HUDEP-2 (cell line): Measurements from ENCODE around the gene IGF1R.
A peak's percentile ranks its signal among the peaks of the same experiment; 100 is the strongest.

Experiments
- DNase-seq, 76 experiments: peaks; one replicate each; lab custom pipeline; 2025; ENCODE audit not compliant: unreplicated experiment in 76 of 76; lab: John Stamatoyannopoulos, UW

The IGF1R gene

DNA sequence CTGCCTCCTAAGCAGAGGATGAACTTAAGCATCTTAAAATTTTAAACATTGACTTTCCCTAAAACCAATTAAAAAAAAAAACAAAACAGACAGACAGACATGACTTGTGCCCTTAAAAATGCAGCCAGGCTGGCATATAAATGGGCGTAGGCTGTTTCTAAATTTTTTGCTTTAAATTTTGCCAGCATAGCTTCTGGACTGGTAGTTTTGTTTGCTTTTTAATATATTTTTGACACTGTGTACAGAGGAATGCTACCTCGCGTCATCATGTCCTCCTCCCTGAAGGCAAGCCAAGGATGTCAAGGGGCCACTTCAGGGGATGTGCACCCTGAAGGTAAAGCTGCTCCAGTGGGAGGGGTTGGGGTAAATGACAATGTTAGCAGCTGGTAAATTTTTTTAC lies 224.4 kb downstream of the IGF1R start:
- no peak for DNase-seq

DNA sequence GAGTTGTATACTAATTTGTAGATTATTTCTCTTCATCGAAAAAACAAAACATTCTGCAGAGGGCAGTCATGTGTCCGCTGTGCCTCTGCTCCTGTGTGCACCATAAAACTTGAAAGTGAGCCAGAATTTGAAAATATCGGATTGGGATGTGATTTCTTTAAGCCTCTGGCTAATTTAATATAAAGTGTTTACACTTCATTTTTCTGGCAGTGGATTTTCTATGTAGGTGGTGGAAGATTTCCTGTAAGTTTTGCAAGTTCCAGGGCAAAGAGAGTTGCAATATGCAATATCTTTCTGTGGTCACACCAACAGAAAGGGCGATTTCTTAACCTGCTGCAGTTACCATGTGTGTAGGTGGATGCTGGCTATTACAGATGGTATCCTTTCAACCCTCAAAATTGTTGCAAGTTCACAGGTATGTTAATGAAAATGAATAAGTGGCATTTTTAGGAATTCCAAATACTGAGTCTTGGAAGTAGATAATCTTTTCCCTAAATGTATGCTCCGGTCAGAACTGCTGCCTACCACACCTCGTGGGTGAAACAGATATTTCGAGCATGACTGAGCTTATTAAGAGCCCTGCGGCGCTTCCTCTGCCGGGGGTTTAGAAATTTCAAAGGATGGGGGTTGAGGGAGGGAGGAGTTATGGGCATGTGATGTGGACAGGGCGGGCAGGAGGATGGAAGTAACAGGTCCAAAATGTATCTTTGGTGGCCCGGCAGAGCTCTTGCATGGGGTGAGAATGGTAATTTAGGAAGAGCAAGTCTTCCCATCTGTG lies 225.3 kb downstream of the IGF1R start:
- DNase-seq: no peak

DNA sequence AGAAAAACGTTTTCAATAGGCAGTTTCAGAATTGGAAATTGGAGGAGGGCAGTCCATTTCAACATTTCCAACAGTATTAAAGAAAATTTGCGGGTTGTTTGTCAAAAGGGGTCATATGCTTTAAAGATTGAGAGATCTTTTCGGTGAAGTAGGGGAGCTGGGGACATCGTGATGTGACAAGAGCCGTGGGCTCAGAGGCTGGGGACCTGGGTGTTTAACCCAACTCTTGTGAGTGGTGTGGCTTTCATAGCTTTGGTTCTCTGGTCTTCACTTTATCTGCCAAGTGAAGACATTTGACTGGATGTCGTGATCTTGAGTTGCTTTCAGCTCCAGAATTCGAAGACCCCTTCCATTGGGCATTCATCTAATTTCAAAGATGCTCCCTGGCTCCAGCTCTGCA lies 226.0 kb downstream of the IGF1R start:
- DNase-seq: no peak

DNA sequence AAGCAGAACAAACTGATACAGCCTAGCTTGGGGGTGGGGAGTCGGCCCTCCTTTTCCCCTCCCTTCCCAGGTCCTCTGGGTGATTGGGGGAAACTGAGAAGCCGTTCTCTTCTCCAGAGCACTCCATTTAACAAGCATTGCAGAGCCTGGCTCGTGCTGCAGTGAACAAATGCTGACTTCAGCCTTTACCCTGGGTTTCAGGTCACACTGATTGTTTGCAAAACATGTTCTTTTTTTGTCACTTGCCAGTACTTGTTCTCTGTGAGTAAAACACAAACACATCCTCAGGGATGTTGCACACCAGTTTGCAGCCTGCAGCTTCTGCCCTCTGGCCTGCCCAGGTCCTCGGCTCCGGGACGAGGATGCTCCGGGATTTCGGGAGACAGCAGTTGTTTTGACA lies 226.4 kb downstream of the IGF1R start:
- no peak for DNase-seq

DNA sequence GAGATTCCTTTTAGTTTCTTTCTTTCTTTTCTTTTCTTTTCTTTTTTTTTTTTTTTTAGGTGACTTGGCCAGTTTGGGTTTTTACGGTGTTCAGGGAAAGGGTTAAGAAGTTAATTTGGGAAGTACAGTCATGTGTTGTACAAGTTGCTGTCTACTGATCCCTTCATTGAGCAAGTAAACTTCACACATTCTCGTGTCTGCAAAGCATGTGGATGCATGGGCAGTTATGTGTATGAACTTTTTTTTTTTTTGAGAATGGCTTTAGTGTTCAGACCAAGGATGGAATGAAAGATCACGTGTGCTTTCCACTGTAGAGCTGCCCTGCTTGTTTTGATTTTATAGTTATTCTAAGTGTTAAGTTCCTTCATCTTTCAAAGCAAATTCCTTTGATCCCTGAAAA lies 227.0 kb downstream of the IGF1R start:
- DNase-seq: no peak

DNA sequence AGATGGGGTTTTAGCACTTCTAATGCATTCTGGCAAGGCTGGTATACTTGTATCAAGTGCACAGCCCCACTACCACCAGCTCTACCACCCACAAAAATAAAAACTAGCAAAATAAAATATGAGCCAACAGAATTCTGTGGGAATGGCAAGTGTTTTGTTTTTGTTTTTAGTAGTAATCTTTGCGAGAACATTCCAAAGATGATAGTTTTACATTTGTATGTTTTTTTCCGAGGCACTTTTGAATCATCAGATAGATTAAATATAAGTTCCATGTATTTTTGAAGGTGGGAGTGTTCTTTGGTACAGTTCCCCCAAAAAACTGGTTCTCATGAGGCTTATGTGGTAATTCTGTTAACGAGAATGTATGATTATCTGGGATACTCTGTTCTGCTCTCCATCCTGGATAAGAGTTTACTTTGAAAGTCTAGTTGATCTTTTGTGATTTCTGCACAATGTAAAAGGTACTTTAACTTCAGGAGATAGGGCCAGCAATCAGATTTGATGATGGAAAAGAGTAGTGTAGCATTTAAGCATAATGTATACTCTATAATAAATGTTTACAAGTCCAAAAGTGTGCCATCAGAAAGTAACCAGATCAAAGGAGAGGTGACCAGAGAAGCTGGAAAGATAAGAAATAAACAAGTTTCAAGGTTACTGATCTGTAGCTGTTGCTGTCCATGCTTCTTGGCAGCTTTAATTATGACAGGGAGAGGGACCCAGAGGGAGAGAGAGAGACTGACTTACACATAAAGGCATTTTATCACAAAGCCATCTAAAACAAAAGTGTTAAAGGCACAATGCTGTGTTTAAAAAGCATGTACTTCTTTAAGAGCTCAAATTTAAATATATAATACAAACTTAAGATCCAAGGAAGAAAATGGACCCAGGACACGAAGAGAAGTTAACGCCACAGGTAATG lies 228.4 kb downstream of the IGF1R start:
- DNase-seq: no peak

DNA sequence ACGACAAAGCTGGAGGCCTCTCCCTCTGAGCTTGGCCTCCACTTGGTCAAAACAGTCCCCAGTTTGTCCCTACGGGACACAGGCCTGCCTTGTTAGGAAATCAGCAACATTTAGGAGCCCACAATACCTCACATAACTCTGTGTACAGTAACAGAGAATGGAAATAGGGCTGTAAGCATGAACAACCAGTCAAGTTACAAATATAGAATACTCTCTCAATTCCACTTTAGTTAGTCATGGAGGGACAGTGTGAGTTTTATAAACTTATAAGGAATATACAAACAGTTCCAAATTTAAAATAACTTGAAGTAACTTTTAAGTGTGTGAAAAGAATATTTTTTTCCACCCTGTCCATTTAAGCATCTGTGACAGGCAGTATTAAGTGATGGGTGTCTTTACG lies 229.8 kb downstream of the IGF1R start:
- DNase-seq: no peak

DNA sequence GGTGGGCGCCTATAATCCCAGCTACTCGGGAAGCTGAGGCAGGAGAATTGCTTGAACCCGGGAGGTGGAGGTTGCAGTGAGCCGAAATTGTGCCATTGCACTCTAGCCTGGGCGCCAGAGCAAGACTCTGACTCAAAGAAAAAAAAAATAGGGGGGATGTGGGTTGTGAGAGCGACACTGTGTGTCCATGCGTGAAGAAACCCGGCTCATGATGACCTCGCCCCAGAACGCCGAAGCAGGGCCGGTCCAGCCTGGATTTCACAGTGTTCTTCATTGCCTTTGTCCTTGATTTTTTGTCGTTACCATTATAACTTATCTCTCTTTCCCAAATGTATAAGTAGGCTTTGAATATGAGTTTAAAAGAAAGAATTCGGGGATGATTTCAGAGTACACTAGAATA lies 230.5 kb downstream of the IGF1R start:
- no peak for DNase-seq

DNA sequence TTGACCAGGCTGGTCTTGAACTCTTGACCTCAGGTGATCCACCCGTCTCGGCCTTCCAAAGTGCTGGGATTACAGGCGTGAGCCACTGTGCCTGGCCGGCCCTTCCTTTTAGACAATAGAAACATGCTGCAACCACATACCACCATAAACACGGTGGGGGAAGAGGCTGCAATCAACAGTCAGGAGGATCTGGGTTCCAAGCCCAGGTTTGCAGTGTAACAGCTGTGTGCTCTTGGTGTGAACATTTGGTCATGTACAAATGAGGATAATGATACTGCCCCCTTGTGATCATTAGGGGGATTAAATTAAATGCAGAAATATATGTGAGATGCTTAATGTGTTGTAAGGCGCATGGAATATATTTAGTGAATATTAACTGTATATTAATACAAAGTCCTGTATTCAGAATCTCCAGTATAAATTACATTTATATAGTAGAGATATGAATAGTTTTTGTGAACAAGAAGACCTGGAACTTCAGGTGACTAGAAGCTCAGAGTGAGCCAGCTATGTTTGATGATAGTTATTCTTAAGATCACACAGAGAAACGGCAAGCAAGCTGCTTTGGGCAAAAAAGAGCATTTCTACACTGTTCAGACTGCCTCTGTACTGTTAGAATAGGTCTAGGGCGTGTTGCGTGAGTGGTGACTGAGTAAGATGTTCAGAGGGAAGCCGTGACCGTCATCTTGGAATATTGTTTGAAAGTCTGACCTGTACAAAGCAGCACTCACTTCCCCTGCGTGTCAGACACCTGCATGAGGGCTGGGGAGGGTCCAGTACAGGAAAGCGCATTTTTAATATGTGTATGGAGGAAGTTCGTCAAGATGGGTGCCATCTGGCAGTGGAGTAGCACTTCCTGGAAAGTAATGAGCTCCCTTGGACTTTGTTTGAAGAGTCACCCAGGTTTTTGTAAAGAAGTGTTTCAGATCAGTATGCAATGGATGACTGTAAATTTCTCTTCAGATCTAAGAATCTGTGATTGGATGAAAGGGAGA lies 233.5 kb downstream of the IGF1R start:
- peak in 22 of 76 experiments; percentile 2 to 36 (median 15) for DNase-seq

DNA sequence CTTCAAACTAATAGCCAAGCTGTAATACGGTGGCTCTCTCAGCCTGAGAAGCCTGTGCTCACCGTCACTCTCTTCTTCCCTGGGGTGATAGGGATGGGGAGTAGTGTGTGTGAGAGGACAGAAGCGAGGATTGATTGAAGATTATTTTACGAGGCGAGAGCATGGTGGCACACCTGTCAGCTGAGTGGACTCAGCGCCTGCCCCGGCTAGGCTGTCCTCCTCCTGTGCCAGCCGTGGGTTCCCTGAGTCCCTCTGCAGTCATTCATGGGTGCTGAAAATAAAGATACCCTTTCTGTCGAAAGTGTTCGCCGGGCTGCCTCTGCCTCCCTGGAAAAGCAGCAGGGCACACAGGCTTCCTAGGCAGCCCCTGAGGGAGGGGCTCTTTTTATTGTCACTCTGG lies 235.1 kb downstream of the IGF1R start:
- no peak for DNase-seq

DNA sequence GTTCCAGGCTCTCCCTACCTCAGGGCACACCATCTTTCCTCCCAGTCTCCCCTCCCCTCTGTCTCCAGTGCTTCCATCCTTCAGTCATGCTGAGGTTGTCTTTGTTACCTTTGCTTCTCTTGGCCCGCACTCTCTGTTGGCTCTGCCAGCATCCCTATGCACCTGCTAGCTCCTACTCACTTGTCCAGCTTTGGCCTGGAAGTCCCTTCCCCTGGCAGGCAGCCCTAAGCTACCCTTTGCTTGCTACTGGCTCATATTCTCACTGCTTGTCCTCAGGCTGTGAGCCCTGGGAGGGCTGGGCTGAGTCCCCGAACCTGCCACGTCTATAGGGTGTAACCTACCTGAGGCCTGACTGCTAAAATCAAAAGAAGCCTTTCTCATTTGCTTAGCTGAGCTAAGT lies 236.6 kb downstream of the IGF1R start:
- DNase-seq: no peak

DNA sequence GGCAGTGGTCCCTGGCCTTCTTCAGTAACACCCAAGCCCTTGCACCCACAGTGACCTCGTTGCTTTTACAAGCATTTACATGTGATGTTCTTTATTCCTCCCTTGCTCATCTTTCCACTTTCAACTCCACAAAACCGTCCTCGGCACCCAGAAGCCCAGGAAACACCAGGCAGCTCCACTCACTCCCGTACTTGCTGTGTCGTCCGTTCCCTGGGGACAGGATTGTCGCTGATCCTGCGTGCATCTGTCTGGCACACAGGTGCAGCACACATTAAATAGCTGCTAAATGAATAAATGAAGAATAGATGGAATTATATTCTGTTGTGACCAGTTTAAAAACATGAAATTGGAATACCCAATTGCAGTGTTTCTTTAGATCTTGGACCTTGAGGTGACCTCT lies 239.6 kb downstream of the IGF1R start:
- DNase-seq: no peak

DNA sequence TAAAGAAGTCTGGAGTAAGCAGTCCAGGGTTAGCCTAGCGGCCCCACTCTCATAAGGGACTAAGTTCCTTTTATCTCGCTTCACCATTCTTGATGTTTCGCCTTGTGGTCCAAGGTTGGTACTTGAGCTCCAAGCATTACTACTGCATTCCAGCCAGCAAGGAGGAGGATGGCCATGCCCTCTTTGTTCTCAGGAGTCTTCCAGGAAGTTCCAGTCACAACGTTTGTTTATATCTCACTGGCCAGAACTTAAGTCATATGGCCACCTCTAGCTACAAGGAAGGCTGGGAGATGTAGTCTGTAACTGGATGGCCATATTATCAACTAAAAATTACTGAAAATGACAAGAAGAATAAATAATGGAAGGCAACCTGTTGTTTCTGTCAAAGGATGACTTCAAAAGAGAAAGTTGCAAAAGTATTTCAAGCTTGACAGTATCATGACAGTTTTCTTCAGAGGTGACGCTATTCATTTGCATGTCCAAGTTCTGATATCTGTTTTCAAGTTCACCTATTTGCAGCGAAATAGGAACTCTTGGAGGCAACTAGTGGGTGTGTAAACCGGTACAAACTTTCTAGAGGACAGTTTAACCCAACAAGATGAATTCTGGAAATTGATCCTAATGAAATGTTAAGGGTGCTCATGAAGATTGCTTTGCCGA lies 240.6 kb downstream of the IGF1R start:
- peak in 1 of 76 experiments; percentile 2 for DNase-seq

DNA sequence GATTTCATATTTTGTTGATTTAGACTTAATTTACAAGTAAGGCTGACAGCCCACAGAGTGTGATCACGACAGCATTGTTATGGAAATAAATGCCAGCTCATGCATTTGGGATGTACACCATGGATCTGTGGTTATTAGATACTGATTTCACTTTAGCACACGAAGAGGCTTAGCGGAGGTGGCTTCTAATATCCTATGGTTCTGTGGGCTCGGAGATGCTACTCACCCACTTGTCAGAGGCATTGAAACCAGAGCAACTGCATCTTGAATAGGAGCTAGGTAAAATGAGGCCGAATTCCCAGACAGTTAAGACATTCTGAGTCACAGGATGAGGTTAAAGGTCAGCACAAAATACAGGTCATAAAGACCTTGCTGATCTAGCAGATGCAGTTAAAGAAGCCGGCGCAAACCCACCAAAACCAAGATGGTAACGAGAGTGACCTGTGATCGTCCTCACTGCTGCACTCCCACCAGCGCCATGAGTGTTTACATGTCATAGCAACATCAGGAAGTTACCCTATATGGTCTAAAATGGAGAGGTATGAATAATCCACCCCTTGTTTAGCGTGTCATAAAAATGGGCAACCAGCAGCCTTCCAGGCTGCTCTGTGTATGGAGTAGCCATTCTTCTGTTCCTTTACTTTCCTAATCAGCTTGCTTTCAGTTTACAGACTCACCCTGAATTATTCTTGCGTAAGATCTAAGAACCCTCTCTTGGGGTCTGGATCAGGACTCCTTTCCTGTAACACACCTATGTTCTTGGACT lies 241.8 kb downstream of the IGF1R start:
- DNase-seq: no peak

DNA sequence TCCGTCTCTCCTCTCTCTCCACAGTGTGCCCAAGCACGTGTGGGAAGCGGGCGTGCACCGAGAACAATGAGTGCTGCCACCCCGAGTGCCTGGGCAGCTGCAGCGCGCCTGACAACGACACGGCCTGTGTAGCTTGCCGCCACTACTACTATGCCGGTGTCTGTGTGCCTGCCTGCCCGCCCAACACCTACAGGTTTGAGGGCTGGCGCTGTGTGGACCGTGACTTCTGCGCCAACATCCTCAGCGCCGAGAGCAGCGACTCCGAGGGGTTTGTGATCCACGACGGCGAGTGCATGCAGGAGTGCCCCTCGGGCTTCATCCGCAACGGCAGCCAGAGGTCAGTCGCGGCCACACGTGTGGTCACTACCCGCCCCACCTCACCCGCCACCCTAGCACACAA lies 243.0 kb downstream of the IGF1R start:
- no peak for DNase-seq

DNA sequence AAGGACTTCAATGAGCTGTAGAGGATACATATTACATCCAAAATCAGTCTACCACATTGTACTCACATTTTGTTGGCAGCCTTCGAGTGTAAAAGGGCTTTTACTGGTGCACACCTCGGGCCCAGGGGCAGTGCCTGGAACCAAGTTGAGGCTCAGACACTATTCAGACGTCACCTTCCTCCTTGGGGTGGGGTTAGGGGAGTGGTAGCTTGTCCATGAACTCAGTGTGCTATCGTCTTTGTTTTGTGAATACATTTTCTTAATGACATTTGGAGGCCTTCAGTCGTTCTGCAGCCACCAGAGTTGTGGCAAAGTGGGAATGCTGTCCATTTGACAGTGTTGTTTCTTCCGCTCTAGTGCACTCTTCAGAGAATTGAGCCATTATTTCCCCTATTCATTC lies 245.1 kb downstream of the IGF1R start:
- DNase-seq: no peak

DNA sequence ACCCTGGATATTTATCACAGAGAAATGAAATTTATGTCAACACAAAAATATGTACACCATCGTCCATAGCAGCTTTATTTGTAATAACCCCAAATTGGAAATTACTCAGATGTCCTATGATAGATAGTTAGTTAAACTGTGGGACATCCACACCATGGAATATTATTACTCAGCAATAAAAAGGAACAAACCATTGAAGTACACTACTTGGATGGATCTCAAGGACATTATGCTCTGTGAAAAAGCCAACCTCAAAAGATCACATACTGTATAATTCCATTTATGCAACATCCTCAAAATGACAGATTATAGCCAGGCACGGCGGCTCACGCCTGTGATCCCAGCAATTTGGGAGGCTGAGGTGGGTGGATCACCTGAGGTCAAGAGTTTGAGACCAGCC lies 246.0 kb downstream of the IGF1R start:
- DNase-seq: no peak

DNA sequence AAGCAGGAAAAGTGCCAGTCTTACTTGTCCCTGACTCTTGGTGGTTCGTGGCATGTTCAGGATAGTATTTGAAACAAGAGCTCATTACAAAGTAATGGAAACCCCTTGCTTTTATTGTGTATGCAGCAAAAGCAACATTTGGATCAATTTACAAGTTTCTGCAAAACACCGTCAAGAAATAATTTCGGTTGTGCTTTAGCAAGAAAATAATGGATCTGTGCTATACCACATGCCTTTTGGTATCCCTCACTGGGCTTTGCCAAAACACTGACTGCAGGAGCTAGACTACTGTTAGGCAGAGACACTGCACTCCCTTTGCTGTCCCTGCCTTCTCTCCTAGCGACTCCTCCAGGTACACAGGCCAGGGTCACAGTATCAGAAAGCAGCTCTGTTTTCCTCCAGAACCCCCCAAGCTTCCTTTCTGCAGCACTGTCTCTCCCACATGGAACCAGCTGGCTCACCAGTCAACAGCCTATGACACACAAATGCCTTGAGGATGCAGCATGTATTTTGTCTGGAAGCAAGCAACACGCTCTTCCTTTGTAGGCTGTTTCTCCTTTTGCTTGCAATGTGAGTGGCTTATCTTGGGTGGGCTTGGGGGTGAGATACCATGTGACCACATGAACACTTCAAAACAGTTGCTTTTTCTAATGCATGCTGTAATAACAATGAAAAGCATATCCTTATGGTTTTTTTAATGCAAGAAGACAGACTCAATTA lies 247.8 kb downstream of the IGF1R start:
- no peak for DNase-seq
